ENCODE results near the gene KLHL36.

The KLHL36 gene

GRCh38 chr16:84648595-84649510 is 542 bp downstream of the KLHL36 start:
- peak in 1 of 2 experiments; percentile 49 for DNase-seq

GRCh38 chr16:84649511-84649861 is 1.2 kb downstream of the KLHL36 start:
- DNase-seq, result no peak

GRCh38 chr16:84650062-84650991 is 2.0 kb downstream of the KLHL36 start:
- no peak for DNase-seq

- no peak for DNase-seq
Observed at GRCh38 chr16:84652566-84652965, 4.3 kb downstream of the KLHL36 start.

GRCh38 chr16:84654238-84654637 is 5.9 kb downstream of the KLHL36 start:
- no peak for DNase-seq

- DNase-seq, result no peak
Observed at GRCh38 chr16:84654998-84655397, 6.7 kb downstream of the KLHL36 start.

GRCh38 chr16:84656649-84657048 is 8.3 kb downstream of the KLHL36 start:
- DNase-seq, result no peak

GRCh38 chr16:84657229-84657837 is 9.0 kb downstream of the KLHL36 start:
- no peak for DNase-seq

GRCh38 chr16:84658690-84659089 is 10.4 kb downstream of the KLHL36 start:
- no peak for DNase-seq

GRCh38 chr16:84659656-84660300 is 11.5 kb downstream of the KLHL36 start:
- DNase-seq, result no peak

GRCh38 chr16:84660973-84661372 is 12.7 kb downstream of the KLHL36 start:
- DNase-seq, result no peak

GRCh38 chr16:84661418-84662060 is 13.2 kb downstream of the KLHL36 start:
- no peak for DNase-seq

- no peak for DNase-seq
Observed at GRCh38 chr16:84662471-84662870, 14.2 kb downstream of the KLHL36 start.

GRCh38 chr16:84663433-84664101 is 15.3 kb downstream of the KLHL36 start:
- DNase-seq, result peak; percentile 85 to 90

GRCh38 chr16:84665359-84665758 is 17.0 kb downstream of the KLHL36 start:
- DNase-seq, result no peak

GRCh38 chr16:84665843-84666242 is 17.5 kb downstream of the KLHL36 start:
- no peak for DNase-seq

- DNase-seq, result no peak
Observed at GRCh38 chr16:84667600-84668309, 19.4 kb downstream of the KLHL36 start.

- no peak for DNase-seq
Observed at GRCh38 chr16:84670063-84670462, 21.8 kb downstream of the KLHL36 start.

GRCh38 chr16:84672276-84673202 is 24.2 kb downstream of the KLHL36 start:
- DNase-seq, result peak in 1 of 2 experiments; percentile 56

GRCh38 chr16:84673203-84673535 is 24.9 kb downstream of the KLHL36 start:
- no peak for DNase-seq

Data from NCI-H526 (cell line).